CD4-positive, alpha-beta T cell (primary cell): ENCODE results near the gene SYNE1. TPM values are rescaled to one million over a fixed set of nuclear protein-coding genes. Genes with fewer than 3 reads are reported as not detected.

Experiments used
- ATAC-seq: fragments of 200-7000 bp; cut with Tn5 transposase; one replicate; pipeline ENCODE4 v1.10.0; 2022; ENCODE audit warnings: mild to moderate bottlenecking; ENCODE audit not compliant: poor library complexity
- CTCF ChIA-PET: fragments of 350-600 bp; sonication (Branson Sonifier 250); formaldehyde crosslinking; loops from one replicate; lab custom pipeline; 2021; ENCODE audit warnings: antibody characterized with exemption, inconsistent platforms; lab: Charles Lee
- POLR2A ChIA-PET: fragments of 350-600 bp; sonication (Branson Sonifier 250); formaldehyde crosslinking; loops from one replicate; lab custom pipeline; 2021; ENCODE audit warnings: antibody characterized with exemption, inconsistent platforms; lab: Charles Lee
- DNase-seq, 14 experiments: peaks; one replicate each; pipeline ENCODE4 v3.0.0-alpha.2; 2013 to 2020; ENCODE audit warnings: mixed read lengths in 2 of 14
- H3K27ac ChIP-seq, 2 donors: one replicate each; pipeline versions ENCODE4 v1.5.1 to v1.7.0; 2013; ENCODE audit warnings: low read length in 2 of 2, low read depth in 1 of 2, mild to moderate bottlenecking in 1 of 2
- H3K27me3 ChIP-seq, 2 experiments: 1 replicate in 1 of 2; 2 replicates in 1 of 2; pipeline versions ENCODE4 v1.6.1 to v1.7.0; 2013; ENCODE audit warnings: low read length in 2 of 2, control low read depth in 1 of 2, mild to moderate bottlenecking in 1 of 2, moderate library complexity in 1 of 2; ENCODE audit not compliant: insufficient read depth in 2 of 2, control insufficient read depth in 1 of 2
- H3K36me3 ChIP-seq: one replicate; pipeline ENCODE4 v1.6.1; 2013; ENCODE audit warnings: low read length, control low read depth; ENCODE audit not compliant: insufficient read depth
- H3K4me1 ChIP-seq: one replicate; pipeline ENCODE4 v1.6.1; 2013; ENCODE audit warnings: low read length, control low read depth; ENCODE audit not compliant: insufficient read depth
- H3K4me3 ChIP-seq: one replicate; pipeline ENCODE4 v1.5.1; 2013; ENCODE audit warnings: mild to moderate bottlenecking, low read length, moderate library complexity
- H3K9me3 ChIP-seq, 2 experiments: 1 replicate in 1 of 2; 2 replicates in 1 of 2; pipeline versions ENCODE4 v1.6.1 to v1.7.0; 2013; ENCODE audit warnings: low read length in 2 of 2, mild to moderate bottlenecking in 2 of 2, control low read depth in 1 of 2, moderate library complexity in 1 of 2; ENCODE audit not compliant: control insufficient read depth in 1 of 2, insufficient read depth in 1 of 2
- H3K27ac Mint-ChIP-seq: one replicate; pipeline ENCODE4 v1.8.0; 2020; ENCODE audit warnings: mixed read lengths
- H3K27me3 Mint-ChIP-seq: one replicate; pipeline ENCODE4 v1.8.0; 2021; ENCODE audit warnings: mixed read lengths
- H3K36me3 Mint-ChIP-seq: one replicate; pipeline ENCODE4 v1.8.0; 2021; ENCODE audit warnings: low read depth, mixed read lengths
- H3K4me1 Mint-ChIP-seq: one replicate; pipeline ENCODE4 v1.8.0; 2021; ENCODE audit warnings: low read depth, mixed read lengths
- H3K4me3 Mint-ChIP-seq: one replicate; pipeline ENCODE4 v1.8.0; 2020; ENCODE audit warnings: mild to moderate bottlenecking, mixed read lengths
- H3K9me3 Mint-ChIP-seq: one replicate; pipeline ENCODE4 v1.8.0; 2020; ENCODE audit warnings: mixed read lengths
- CTCF ChIP-seq: fragments of 200-600 bp; IDR thresholded peaks from one replicate; pipeline ENCODE4 v1.8.0; 2022; ENCODE audit warnings: antibody characterized with exemption, mild to moderate bottlenecking
- intact Hi-C, 2 experiments: fragments of 100-400 bp; cut with DNase I in 1 of 2; cut with micrococcal nuclease in 1 of 2; formaldehyde crosslinking; loops; one replicate each; pipeline versions ENCODE4 v1.15.1 to v1.9.0; 2023 to 2025; cut with DNase I, micrococcal nuclease
- total RNA-seq, 174 experiments: library from RNA in 2 of 174; stranded (reverse) in 2 of 174; gene quantifications; one replicate each; pipeline ENCODE4 v1.2.3 and lab custom pipeline; 2021 to 2026

Gene SYNE1
- total RNA-seq, 2 experiments from 2014 or later = 94.9 to 108 TPM

- intact Hi-C loops = loop anchor here in 1 of 2 experiments (5.0 kb wide), 1 partner anchor 88 kb away; no protein-coding TSS in a partner anchor
- TF ChIP-seq CTCF = no peak
- H3K27me3 Mint-ChIP-seq = no peaks in the 10 kb centered on the region
- Histone ChIP-seq H3K4me3 (no peak overlapping the region), H3K36me3 (peaks cover 88% of the 10 kb centered on the region), H3K27ac (no peak overlapping the region), H3K4me1 (no peaks in the 10 kb centered on the region), H3K27me3 (no peaks in the 10 kb centered on the region), H3K9me3 (no peaks in the 10 kb centered on the region)
- H3K27ac Mint-ChIP-seq = no peak overlapping the region
- ChIA-PET POLR2A (interaction anchor here (2.6 kb wide), 1 partner anchor 30 kb away, joined by 15 read pairs; no protein-coding TSS in a partner anchor), CTCF (interaction anchor here (1.7 kb wide), 1 partner anchor 80 kb away, joined by 3 read pairs; no protein-coding TSS in a partner anchor)
- no peak overlapping the region for H3K4me3 Mint-ChIP-seq
- H3K4me1 Mint-ChIP-seq = no peaks in the 10 kb centered on the region
- ATAC-seq = no peak
- H3K9me3 Mint-ChIP-seq = no peaks in the 10 kb centered on the region
- no peak for DNase-seq
- peaks cover 92% of the 10 kb centered on the region for H3K36me3 Mint-ChIP-seq
Observed at GRCh38 chr6:152154559-152155356, 482.4 kb downstream of the SYNE1 start.

- ChIA-PET CTCF (no interaction called here), POLR2A (interaction anchor here (2.3 kb wide), 1 partner anchor 15 kb away, joined by 13 read pairs; no protein-coding TSS in a partner anchor)
- Mint-ChIP-seq H3K27me3 (no peaks in the 10 kb centered on the region), H3K36me3 (peaks cover 96% of the 10 kb centered on the region), H3K4me1 (no peaks in the 10 kb centered on the region), H3K27ac (peak overlapping the region; percentile 47), H3K9me3 (no peaks in the 10 kb centered on the region), H3K4me3 (no peak overlapping the region)
- Histone ChIP-seq H3K4me3 (no peak overlapping the region), H3K36me3 (peaks cover 99% of the 10 kb centered on the region), H3K9me3 (no peaks in the 10 kb centered on the region), H3K27me3 (no peaks in the 10 kb centered on the region), H3K27ac (no peak overlapping the region), H3K4me1 (no peaks in the 10 kb centered on the region)
- ATAC-seq = no peak
- no peak for DNase-seq
- no peak for TF ChIP-seq CTCF
- intact Hi-C loops = no loop called here
Observed at GRCh38 chr6:152151920-152152319, 485.2 kb downstream of the SYNE1 start.

DNA sequence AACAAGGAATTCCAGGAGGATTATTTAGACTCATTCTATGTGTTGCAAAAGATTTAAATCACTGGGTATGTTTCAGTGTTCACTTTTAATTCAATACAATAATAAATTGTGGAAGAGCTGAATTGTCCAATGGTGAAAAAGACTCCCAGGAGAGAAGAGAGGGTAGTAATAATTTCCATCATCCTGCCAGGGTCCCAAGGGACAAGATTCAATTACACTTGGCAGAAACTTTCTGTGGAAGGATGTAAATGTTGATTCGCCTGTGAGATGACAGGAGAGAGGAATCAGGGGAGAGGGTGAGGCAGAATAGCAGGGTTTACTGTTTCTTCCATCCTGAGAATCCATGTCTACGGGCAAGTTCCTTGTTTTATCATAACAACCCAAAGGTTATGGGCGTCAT lies 487.0 kb downstream of the SYNE1 start:
- Mint-ChIP-seq H3K27me3 (no peaks in the 10 kb centered on the region), H3K4me1 (no peaks in the 10 kb centered on the region), H3K9me3 (no peaks in the 10 kb centered on the region), H3K27ac (peak overlapping the region; percentile 39), H3K36me3 (peaks cover 95% of the 10 kb centered on the region), H3K4me3 (no peak overlapping the region)
- Histone ChIP-seq H3K4me3 (no peak overlapping the region), H3K9me3 (no peaks in the 10 kb centered on the region), H3K4me1 (no peaks in the 10 kb centered on the region), H3K36me3 (peaks cover 100% of the 10 kb centered on the region), H3K27me3 (no peaks in the 10 kb centered on the region), H3K27ac (no peak overlapping the region)
- ChIA-PET POLR2A (interaction anchor here (0.6 kb wide), 1 partner anchor 1285 kb away, joined by 3 read pairs; the partner anchor contains the start of gene MTHFD1L), CTCF (no interaction called here)
- intact Hi-C loops = no loop called here
- no peak for TF ChIP-seq CTCF
- DNase-seq (no peak), ATAC-seq (no peak)
